IPS DF 4.7 (cell line): ENCODE measurements around the gene ITGA2.
"Not testable (repeated sequence)": the region's sequence is repeated elsewhere in the genome, so short reads cannot be mapped to it uniquely, and the experiment has no call there.

ENCODE experiments used
- DNase-seq: peaks from one replicate; pipeline ENCODE4 v3.0.0-alpha.2; 2013; ENCODE audit warnings: low spot score; ENCODE audit errors: extremely low read depth

Gene ITGA2

DNA sequence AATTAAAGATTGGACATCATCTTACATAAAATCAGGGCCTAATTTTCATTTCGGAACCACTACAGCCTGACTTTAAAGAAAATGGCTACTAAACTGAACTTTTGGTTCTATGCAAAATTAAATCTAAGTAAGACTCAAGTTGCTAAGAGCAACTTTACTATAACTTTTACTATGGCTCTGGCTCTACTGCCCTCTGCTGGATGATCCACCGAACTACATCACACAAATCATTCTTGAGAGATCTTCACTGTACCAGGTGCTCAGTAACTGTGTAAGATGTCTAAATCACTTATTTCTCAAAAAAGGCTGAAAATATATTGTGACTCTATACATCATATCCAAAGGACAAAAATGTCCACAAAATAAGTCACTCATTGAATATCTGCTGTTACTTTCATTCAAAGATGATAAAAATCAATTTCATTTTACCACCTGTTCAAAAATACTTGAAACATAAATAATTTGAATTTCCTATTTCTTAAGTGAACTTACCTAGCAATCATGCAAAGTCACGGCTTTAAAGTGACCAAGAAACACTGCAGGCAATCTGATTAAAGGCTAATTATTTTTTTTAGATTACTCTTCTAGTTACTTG lies 106.9 kb downstream of the ITGA2 start:
- DNase-seq: no peak

DNA sequence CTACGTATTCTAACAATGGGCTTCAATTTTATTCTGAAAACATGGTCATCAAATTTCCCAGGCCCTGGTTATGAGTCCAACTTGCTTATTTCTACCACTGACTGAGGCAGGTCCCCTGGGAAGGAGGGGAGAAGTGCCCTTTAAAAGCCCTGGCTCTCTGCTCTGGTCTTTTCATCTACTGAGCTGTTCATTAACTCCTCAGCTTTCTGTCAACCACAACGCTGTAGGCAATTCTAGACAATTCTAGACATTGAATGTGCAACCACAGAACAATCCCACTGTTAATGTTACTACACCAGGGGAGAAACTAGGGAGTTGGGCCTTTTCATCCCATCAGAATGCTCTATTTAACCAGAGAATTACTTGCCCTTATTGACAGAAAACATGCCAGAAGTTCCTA lies 110.4 kb downstream of the ITGA2 start:
- DNase-seq: no peak

DNA sequence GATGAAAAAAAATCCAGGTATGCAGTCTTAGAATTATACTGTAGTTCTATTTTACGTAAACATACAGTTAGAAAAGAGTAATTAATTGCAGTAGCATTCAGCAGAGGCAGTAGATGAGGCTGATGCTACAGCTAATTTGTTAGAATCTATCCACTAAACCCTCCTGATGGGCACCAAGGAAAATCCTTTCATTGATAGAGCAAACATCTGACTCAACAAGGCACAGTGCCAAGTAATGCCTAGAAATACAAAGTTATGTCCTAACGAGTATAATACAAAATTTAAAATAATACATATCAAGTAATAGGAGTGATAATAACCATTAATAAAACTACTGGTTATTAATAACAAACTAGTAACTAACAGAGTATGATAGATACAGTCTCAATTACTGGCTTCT lies 111.5 kb downstream of the ITGA2 start:
- DNase-seq: no peak

DNA sequence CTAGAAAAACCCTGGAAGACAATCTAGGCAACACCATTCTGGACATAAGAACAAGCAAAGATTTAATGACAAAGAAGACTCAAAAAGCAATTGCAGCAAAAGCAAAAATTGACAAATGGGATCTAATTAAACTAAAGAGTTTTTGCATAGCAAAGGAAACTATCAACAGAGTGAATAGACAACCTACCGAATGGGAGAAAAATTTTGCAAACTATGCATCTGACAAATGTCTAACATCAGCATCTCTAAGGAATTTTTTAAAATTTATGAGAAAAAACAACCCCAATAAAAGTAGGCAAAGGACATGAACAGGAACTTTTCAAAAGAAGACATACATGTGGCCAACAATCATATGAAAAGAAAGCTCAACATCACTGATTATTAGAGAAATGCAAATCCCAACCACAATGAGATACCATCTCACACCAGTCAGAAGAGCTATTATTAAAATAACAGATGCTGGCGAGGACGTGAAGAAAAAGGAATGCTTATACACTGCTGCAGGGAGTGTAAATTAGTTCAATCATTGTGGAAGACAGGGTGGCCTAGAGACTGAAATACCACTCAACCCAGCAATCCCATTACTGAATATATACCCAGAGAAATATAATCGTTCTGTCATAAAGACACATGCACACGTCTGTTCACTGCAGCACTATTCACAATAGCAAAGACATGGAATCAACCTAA lies 116.6 kb downstream of the ITGA2 start:
- no peak for DNase-seq

DNA sequence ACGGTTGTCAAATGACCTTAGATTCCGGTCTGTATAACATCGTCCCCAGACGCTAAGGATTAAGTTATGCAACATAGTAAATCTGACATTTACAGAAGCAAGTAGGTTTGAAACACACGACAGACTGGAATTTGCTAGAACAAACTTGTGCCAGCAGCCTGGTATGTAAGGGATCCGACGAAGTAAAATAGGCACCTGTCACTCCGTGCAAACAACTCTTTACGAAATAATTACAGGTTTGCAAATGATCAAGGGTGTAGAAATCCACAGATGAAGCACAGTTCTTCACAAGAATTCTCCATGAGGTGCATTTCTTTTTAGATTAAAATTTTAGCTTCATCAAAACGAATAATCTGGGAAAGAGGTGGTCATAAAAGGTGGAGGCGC lies 119.9 kb downstream of the ITGA2 start:
- DNase-seq: no peak

DNA sequence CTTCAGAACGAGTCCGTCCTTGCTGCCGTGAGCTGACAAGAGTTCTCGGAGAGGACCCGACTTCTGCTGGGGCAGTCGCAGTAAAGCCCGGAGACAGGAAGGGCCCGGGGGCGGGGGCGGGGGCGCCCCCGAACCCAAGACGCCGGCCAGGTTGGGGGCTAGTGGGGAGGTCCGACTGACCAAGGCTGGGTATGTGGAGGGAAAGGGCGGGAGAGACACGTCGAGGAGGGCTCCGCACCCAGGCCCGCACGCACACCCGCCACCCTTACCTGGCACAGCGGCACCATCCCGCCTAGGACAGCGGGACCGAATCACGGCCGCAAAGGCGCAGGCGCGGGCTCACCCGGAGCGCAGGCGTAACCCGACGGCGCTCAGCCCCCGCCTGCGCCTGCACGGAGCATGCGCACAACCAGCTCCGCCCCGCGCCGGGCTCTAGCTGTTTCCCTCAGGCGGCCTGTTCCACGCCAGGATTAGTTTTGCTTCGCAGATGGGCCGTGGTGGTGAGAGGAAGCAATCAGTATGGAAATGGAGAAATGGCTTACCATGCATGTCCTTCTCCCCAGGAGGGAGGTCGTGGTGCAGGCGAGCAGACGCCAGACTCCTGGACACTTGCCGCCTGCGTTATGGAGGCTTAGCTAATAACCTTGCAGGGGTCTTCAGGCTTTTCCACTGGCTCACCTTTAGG lies 120.4 kb downstream of the ITGA2 start, which contains the start of gene MOCS2:
TSS of gene MOCS2 (minus strand) at position 315 of the 685 bp plus-strand sequence. CDS start 2,583 bp downstream, outside the sequence.
- DNase-seq: peak; percentile 51

DNA sequence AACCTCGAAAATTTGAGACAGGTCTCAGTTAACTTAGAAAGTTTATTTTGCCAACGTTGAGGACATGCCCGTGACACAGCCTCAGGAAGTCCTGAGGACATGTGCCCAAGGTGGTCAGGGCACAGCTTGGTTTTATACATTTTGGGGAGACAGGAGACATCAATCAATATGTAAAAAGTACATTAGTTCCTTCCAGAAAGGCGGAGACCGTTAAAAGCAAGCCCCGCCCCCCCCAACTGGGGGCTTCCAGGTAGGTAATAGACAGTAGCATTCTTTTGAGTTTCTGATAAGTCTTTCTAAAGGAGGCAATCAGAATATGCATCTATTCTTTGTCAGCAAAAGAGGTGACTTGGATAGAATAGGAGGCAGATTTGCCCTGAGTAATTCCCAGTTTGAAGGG lies 121.0 kb downstream of the ITGA2 start:
- no peak for DNase-seq

DNA sequence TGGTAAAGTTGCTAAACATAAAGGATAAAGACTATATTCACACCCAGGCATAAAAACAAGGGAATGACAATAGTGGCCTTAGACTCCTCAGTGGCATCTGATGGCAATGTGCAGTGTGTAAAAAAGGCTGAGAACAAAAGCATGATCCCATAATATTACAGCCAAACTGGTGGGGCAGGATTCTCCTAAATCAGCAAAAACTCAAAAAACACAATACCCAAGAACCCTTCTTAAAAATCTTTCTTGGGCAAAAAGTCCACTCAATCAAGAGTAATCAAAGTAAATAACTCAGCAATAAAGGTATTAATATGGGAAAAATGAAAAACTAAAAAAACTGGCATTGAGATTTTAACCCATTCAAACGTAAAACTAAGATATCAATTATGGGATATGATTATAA lies 122.0 kb downstream of the ITGA2 start:
- no peak for DNase-seq

DNA sequence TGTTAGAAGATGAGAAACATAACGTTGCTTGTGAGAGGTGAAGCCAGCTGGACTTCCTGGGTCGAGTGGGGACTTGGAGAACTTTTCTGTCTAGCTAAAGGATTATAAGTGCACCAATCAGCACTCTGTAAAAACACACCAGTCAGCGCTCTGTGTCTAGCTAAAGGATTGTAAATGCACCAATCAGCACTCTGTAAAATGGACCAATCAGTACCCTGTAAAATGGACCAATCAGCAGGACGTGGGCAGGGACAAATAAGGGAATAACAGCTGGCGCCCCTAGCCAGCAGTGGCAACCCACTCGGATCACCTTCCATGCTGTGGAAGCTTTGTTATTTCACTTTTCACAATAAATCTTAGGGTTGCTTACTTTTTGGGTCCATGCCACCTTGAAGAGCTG lies 123.2 kb downstream of the ITGA2 start:
- DNase-seq: not testable (repeated sequence)

DNA sequence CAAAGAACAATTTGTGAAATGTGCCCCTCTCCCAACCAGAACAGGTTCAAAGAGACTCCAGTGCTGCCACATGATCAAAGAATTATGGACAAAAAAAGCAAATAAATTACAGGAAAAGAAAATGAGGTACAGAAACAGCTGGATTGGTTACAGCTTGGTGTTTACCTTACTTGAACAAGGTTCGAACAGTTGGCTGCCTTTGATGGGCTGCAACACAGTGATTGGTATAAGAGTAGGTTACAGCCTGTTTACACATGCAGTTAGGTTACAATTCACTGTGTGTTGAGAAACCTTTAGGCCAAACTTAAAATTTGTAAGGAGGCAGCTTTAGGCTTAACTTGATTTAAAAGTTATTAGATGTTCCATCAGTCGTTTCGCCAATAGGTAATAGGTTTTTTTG lies 123.8 kb downstream of the ITGA2 start:
- DNase-seq: no peak

DNA sequence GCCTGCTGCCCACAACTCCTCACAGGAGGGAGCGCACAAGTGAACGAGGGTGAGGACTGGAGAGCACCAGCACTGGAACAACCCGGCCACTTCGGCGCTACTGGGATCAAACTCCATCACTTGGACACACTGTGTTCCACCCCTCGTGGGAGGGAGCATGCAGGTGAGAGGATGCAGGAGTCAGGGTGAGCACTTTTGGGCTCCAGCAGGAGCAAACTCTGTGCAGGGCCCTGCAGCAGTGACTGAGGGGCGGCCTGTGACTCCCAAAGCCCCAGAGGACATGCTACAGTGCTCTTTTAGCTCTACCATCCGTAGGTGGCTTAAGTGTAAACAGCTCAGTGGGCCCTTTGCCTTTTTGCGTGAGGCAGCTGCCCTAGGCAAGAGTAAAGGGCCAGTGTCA lies 124.8 kb downstream of the ITGA2 start:
- no peak for DNase-seq

DNA sequence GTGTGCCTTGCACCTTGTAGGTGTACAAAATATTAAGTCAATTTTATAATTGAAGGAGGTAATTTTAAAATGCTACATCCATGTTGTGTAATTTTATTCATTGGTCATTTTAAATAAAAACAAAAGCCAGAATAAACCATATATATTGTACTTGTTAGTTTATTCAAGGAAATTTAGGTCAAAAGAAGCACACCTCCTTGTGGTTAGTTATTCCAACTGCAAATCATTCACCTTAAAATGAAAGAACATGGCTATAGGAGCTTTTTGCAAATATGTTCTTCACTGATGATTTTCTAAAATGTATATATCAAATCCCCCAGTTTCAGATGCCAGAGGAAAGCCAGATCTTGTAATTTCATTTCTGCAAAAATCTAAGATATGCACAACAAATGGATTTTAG lies 125.8 kb downstream of the ITGA2 start:
- DNase-seq: no peak

DNA sequence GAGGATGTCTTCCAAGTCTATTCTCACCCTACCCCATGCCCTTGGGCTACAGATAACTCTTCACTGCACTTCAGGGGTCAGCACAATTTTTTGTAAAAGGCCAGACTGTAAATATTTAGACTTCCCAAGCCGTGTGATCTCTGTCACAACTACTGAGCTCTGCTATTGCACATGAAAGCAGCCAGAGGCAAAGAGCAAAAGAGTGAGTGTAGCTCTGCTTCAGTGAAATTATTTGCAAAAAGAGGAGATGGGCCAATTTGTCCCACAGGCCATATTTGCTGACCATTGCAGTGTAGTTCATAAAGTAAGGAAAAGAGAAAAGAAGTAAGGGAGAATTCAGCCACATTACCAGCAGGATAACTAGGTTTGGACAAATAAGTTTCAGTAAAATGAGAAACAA lies 127.4 kb downstream of the ITGA2 start:
- DNase-seq: no peak

DNA sequence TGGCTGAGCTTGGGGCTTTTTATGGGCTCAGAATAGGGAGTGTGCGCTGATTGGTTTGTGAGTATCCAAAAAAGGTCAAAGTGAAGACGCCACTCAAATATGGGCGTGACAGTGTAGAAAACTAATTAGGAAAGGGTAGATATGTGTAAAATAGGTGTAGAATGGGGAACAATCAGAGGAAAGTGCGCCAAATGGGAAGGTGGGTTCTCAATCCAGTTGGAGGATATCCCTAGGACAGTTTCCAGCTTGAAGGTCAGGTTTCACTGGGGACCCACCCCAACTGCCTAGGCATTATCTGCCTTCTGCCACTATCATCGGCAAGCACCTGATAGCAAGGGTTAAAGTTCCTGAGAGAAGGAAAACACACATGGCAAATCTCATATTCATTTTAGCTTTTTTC lies 129.7 kb downstream of the ITGA2 start:
- no peak for DNase-seq

DNA sequence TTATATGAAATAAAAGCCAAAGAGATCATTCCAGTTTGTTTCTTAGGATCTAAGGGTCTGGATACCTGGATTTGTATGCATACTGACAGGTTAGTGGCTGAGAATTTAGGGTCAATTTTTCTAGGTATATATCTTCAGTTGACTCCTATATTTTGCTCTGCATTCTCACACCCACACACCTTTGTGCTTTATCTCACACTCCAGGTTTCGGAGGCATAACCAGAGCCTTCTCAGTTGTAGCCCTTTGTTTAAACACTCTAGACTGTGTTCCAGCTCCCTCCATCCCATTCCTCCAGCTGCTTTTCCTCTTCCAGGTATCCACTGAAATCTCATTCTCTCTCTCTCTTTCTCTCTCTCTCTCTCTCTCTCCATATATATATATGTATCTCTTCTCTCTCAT lies 131.0 kb downstream of the ITGA2 start:
- DNase-seq: no peak

DNA sequence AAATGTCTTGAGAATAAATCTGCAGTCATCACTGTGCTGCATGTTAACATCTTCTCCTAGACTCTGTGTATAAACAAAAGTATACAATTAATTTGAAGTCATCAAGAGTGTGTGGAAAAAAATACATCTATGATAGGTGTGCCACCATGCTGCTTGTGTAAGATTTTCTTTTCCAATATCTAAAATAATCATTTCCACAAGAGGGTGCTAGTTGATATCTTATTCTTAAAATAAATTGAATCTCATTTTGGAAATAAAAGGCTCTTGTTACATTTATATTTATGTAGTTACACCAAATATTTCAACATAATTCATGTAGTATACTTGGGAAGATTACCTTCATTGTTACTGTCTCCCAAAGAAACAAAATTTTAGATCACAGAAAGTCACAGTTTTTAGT lies 134.6 kb downstream of the ITGA2 start:
- no peak for DNase-seq

DNA sequence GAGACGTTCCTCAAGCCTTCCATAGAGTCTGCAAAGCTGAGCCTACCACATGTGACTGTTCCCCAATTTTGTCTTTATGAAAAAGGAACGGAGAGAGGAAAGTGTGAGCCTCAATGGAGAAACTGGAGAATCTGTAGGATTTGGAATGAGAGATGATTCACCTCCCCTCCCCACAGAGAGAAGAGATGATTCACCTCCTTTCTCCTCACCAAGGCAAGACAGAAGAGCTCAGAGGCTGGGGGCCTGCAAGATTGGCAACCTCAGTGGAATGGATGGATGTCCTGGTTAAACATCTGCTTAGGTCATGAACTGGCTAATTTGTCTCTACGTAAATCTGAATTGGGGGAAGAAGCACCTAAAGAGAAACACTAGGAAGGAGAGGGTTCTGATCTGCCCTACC lies 137.4 kb downstream of the ITGA2 start:
- DNase-seq: no peak

DNA sequence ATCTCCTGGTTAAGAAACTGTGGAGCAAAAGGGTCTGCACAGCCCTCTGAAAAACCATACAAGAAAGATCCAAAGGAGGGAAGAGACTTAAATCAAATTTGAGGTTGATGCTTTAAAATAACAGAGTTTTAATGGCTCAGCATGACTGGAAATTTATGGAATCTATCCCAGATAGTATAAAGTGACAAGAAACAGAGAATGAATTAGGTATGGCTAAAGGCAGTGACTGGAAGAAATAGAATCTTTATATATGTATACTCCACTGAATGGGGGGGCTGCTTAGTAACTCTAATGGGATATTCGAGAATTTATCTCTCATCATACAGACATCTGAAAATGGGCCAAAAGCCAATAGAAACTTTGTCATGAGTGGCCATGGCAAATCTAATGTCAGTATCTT lies 138.0 kb downstream of the ITGA2 start:
- DNase-seq: no peak

DNA sequence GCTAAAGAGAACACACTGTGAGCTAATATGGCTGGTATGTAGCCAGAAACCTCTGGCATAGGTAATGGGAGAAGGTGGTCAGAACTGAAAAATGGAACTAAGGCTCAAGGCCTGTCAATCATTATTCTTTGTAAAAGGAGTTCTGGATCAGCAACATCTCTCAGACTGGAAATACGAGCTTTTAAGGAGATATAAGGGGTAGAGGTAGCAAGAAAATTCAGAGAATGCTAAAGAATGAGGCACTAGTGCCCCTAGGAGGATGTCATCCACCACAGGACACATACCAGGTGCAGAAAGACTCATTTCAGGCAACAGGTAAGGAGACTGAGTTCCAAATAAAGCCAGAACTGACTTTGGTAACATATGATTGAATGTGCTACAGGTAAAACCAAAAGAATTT lies 139.3 kb downstream of the ITGA2 start:
- no peak for DNase-seq

DNA sequence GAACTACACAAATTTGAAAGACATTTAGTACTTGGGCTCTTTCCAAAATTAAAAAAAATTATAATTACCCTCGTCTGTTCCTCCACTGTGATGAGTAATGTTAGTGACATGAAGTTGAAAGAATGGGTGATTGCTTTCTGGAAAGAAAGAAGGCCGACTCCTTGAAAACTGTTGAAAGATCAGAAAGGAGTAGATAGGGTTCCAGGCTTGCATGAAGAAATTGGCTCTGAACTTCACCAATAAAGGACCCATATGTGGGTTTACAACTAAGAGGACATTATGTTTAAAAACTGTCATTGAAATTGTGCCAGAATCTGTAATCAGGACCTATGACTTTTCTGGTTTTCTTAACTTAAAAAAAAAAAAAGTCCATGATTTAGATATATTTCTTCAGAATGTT lies 141.1 kb downstream of the ITGA2 start:
- no peak for DNase-seq

DNA sequence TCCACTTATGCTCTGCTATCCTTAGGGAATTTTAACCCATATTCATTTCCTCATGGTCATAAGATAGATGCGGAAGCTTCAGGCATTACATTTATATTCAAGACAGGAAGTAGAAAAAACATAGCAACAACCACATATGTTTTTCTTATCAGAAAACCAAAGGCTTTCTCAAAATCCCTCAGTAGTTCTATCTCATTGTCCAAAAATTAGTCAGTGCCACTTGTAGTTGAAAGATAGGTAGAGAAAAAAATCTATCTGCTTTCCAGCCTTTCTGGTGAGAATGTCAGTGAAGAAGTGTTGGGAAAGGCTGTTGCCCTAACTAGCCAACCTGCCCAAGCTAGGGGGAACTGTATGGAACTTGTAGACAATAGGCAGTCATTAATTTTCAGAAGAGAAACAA lies 143.9 kb downstream of the ITGA2 start:
- DNase-seq: no peak
